PFSK-1 (cell line): ENCODE measurements around the gene NEURL1B.

ENCODE experiments used
- POLR2AphosphoS5 ChIP-seq: IDR thresholded peaks from 2 replicates; pipeline ENCODE4 v1.6.1; 2012; ENCODE audit warnings: low read depth, mild to moderate bottlenecking, control low read depth, low read length, moderate library complexity
- SIN3A ChIP-seq: IDR thresholded peaks from 2 replicates; pipeline ENCODE4 v1.6.1; 2012; ENCODE audit warnings: mild to moderate bottlenecking, low read length, moderate library complexity, borderline replicate concordance; ENCODE audit not compliant: insufficient read depth

- TF ChIP-seq POLR2AphosphoS5: no peak
- TF ChIP-seq SIN3A: no peak
Measured at GRCh38 chr5:172611913-172612312, 29.1 kb upstream of the NEURL1B start.
